Measurements from ENCODE around the gene TBXAS1.

Gene TBXAS1

GRCh38 chr7:139985811-139986210 is 156.7 kb downstream of the TBXAS1 start:
- DNase-seq, result no peak

GRCh38 chr7:139987691-139988516 is 158.8 kb downstream of the TBXAS1 start:
- DNase-seq, result no peak

DNA sequence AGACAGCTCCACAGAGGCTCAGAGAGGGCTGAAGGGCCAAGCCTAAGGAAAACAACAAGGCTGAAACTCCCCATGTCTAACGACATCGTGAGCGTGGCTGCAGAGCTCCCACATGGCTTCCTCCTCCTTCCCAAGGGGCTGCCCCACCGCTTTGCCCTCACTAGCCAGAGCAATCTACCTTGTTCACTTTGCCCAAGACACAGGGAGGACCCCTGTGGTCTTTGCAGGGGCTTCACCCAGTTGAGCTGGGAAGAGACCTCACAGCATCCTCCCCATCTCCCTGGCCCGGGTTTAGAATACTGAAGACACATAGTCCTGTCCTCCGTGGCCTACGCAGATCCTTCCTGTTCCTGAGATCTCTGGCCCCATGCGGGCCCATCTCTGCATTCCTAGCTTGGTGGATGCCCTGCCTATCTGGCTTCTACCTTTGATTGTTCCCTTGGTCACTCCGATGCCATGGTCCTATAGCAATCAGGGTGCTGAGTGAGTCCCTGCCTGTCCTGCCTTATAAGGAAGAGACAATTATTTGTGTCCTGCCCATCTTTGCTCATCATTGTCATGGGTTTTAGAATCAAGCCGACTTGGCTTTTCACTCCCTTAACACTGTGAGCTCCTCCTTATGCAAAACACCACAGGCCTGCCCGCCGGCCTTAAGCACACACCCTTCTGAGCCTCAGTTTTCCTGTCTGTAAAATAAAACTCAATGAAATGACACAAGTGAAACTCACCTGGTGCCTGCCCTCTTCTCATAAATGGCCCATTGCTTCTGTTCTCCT is 160.5 kb downstream of the TBXAS1 start:
- DNase-seq, result no peak

GRCh38 chr7:139990142-139990535 is 161.1 kb downstream of the TBXAS1 start:
- no peak for DNase-seq

DNA sequence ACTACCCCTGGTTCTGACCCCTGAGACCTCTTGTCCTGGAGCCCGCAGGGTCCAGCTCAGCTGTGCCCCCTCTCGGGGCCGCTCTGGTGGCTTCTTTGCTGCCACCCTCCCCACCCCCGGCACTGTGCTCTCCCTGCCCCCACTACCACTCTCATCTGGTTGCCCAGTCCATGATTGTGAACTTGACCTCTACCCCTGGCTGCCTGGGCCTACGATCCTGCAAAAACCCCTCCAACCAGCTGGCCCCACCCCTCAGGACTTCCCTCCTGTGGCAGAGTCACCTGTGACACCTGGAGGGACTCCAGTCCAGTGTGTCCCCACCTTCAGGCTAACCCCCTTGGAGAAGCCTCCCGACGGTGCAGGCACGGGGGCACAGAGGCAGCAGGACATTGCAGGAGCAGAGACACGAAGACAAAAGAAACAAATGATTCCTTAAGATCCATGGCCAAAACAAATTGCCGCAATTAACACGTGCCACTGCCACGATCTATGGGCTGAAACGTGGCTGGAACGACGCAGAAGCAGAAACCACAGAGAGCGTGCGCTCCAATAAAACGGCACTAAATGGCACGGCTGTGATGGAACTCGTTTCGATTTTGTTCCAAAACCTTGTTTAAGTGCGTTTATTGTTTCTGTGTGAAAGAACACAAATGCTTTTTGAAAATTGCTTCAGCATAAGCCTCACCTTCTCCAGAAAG is 161.7 kb downstream of the TBXAS1 start:
- DNase-seq, result no peak

DNA sequence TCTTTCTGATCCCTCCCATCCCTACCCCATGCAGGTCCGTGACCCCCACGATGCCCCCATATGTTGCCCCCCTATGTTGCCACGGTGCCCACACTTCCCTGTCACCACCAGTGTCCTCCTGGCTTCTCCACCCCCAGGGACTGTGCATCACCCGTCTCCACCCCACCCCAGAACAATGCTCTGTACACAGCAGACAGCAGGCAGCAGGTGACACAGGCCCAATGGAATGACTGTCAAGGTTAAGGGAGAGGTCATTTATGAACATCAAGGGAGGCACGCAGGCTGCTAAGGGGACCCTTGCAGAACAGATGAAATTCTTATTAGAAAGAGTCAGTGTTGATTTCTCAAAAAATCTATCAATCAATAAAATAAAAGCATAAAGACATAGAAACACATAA is 162.2 kb downstream of the TBXAS1 start:
- DNase-seq, result no peak

DNA sequence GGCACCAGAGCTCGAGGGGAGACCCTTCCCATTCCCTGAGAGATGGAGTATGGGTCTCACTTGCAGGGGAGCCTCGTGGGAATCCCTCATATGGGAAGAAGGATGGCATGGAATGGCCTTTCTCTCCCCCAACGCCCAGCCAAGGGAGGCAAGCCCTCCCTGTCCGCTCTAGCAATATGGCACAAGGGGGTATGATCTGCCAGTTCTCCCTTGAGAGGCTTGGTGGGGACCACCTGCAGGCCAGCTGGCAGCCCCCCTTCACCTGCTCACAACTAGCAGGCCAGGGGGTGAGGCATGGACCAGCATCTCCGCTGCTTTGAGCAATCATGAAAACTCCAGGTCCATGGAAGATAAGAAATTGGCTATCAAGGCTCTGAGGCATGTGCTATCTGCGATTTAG is 162.8 kb downstream of the TBXAS1 start:
- DNase-seq, result no peak

- no peak for DNase-seq
Observed at GRCh38 chr7:139992353-139993044, 163.4 kb downstream of the TBXAS1 start.

DNA sequence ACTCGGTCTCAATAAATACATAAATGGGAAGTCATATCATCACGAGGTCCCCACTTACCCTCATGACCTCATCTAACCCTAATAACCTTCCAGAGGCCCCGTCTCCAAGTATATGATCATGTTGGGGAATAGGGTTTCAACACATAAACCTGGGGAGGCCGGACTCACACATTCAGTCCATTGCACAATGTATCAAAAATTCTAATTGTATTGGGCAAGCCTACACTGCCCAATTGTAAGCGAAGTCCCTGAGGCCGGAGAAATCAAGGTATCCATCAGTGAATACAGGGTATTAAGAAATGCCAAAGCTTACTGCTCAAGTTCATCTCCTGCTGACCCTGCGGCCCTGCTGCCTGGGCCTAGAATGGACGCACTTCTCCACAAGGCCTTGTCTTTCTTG is 164.1 kb downstream of the TBXAS1 start:
- DNase-seq, result no peak

DNA sequence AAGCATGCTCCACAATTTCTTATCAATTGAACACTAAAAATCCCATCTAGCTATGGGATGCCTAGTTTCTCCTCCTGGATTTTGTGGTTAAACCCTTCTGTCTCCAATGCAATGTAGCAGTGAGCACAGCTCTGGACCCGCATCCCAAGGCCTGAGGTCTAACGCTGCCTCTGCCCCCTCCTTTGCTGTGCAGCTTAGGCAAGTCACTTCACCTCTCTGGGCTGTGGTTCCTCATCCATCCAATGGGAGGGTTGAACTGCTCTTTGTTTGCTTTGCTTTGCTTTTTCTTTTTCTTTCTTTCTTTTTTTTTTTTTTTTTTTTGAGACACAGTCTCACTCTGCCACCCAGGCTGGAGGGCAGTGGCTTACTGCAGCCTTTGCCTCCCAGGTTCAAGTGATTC is 164.5 kb downstream of the TBXAS1 start:
- no peak for DNase-seq

DNA sequence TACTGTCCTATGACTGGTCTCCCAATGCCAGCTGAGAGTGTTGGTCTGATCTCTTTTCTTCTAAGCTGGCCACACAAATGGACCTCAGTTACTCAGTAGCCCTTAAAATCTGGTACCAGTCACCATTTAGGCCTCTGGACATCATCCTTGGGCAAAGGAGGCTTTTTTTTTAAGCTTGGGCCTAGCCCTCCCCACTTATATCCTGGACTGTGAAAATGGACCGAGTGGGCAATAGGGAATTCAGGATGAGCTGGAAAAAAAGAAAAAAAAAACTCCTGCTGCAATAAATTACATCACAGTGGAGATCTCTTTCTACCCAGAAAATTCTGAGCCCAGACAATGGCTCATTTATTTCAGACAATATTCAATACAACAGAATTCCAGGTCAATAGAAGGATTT is 165.3 kb downstream of the TBXAS1 start:
- DNase-seq, result no peak

GRCh38 chr7:139995017-139995915 is 166.2 kb downstream of the TBXAS1 start:
- DNase-seq, result no peak

DNA sequence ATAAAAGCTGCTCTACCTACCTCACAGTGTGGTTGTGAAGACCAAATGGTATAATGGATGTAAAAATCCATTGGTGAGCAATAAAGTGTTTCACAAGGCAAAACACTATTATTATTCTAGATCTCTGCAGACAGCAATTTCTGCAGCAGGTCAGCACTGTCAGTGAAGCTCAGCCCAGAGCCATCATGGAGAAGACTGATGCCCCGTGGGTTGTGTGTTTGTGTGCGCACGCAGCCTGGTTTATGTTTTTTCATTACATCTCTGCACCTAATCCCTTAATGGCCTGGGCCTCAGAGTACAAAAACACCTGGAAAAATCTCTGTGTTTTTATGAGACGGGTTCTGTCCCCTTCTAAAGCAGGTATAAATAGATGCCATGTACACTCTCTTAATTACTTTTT is 169.5 kb downstream of the TBXAS1 start:
- no peak for DNase-seq

GRCh38 chr7:139999516-139999915 is 170.5 kb downstream of the TBXAS1 start:
- no peak for DNase-seq

DNA sequence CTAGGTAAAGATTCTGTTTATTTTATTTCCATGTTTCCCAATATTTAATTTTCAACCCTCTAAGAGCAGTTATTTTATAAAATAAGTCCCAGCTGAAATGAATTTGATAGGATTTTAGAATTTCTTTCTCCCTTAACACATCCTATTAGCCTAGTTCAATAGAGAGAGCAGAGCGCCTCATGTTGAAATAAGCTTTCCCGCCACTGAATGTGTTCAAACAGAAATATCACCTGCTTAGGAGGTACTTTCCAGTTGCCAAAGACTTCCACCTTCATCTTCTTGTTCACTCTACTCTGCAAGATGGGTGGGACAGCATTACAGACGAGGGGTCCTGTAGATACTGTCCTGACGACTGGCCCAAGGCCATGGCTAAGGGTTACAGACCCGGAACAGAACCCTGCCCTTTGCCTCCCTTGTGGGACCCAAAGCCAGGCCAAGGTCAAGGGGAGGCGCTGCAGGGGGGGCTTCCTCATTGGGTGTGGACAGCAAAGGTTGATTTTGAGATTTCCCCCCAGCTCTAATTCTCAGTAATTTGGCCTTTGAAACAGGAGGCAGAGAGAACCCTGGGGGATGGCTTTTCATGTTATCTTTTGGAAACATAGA is 171.7 kb downstream of the TBXAS1 start:
- DNase-seq, result no peak

DNA sequence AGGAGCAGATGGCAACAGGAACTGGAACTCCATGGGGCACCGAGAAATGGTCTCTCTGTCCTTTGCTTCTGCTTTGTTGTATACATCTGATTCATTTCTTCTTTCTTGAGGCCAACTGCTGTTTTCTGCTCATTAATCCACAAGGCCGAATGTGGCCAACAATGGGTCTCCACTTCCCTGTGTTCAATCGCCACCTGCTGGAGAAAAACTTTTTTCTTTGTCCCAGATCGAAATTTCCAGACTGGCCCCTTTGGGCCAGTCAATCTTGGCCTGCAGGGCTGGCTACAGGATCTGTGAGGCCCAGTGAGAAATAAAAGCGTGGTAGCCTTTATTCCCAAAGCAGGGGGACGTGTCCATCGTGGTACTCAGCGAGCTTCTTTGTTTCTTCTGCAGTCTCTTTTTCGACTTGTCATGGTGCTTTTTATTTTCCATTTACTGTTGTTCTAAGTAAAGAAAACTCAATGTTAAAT is 174.9 kb downstream of the TBXAS1 start:
- DNase-seq, result peak; percentile 10

GRCh38 chr7:140004672-140005071 is 175.6 kb downstream of the TBXAS1 start:
- DNase-seq, result no peak

DNA sequence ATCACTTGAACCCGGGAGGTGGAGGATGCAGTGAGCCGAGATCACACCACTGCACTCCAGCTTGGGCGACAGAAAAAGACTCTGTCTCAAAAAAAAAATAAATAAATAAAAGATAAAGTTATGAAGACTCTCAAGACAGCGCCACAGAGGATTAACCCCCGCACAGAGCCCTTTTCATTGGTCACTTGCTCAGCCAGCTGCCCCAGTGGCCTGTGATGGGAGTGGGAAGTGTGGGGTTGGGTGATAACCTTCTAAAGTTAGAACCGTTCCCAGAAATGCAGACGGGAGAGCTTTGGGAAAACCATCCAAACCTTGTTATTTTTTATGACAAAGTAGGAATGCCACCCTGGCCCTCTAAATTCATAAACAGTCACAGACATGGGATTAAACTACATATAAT is 176.3 kb downstream of the TBXAS1 start:
- no peak for DNase-seq

GRCh38 chr7:140005754-140006503 is 176.9 kb downstream of the TBXAS1 start:
- DNase-seq, result no peak

GRCh38 chr7:140006600-140006999 is 177.5 kb downstream of the TBXAS1 start:
- no peak for DNase-seq

Data from NCI-H1105 treated with DMSO at 0.1 percent for 48 hours (cell line).